Heart left ventricle (tissue), 16 donors: ENCODE data around the gene MCC. TPM values are rescaled to one million over a fixed set of nuclear protein-coding genes. Genes with fewer than 3 reads are reported as not detected.
"Not testable (repeated sequence)": the region's sequence is repeated elsewhere in the genome, so short reads cannot be mapped to it uniquely, and the experiment has no call there.

Experiments used
- ATAC-seq, 4 donors: fragments of 200-7000 bp; cut with Tn5 transposase; one replicate each; pipeline ENCODE4 v1.9.1; 2020 to 2022; ENCODE audit warnings: moderate library complexity in 4 of 4, mild to moderate bottlenecking in 3 of 4, moderate number of reproducible peaks in 1 of 4
- DNase-seq, 5 donors: peaks; one replicate each; pipeline ENCODE4 v3.0.0-alpha.2; 2020
- H3K27ac ChIP-seq, 12 donors: fragments of 200-600 bp; sonication (generic) in 4 of 12; one replicate each; pipeline versions ENCODE4 v1.5.0 to v1.8.0; 2016 to 2022; ENCODE audit warnings: mild to moderate bottlenecking in 2 of 12
- H3K27me3 ChIP-seq, 9 donors: fragments of 200-600 bp; sonication (generic) in 2 of 9; one replicate each; pipeline versions ENCODE4 v1.5.1 to v1.8.0; 2016 to 2022; ENCODE audit warnings: mild to moderate bottlenecking in 3 of 9
- H3K36me3 ChIP-seq, 9 donors: fragments of 200-600 bp; sonication (generic) in 2 of 9; one replicate each; pipeline versions ENCODE4 v1.5.0 to v1.8.0; 2018 to 2022; ENCODE audit warnings: mild to moderate bottlenecking in 2 of 9
- H3K4me1 ChIP-seq, 12 donors: fragments of 200-600 bp; sonication (generic) in 4 of 12; one replicate each; pipeline versions ENCODE4 v1.5.0 to v1.8.0; 2016 to 2022; ENCODE audit warnings: mild to moderate bottlenecking in 3 of 12
- H3K4me3 ChIP-seq, 12 donors: fragments of 200-600 bp; sonication (generic) in 4 of 12; one replicate each; pipeline versions ENCODE4 v1.5.0 to v1.8.0; 2017 to 2022; ENCODE audit warnings: mild to moderate bottlenecking in 9 of 12, moderate library complexity in 4 of 12
- H3K9me3 ChIP-seq, 12 donors: fragments of 200-600 bp; sonication (generic) in 4 of 12; one replicate each; pipeline versions ENCODE4 v1.5.0 to v1.8.0; 2016 to 2022; ENCODE audit warnings: mild to moderate bottlenecking in 1 of 12
- CTCF ChIP-seq, 12 donors: fragments of 200-600 bp; sonication (generic) in 4 of 12; IDR thresholded peaks; one replicate each; pipeline versions ENCODE4 v1.5.0 to v1.8.0; 2018 to 2022; ENCODE audit warnings: antibody characterized with exemption in 12 of 12, mild to moderate bottlenecking in 5 of 12
- POLR2A ChIP-seq, 2 donors: fragments of 450-650 bp; IDR thresholded peaks; one replicate each; pipeline ENCODE4 v1.6.1; 2017; ENCODE audit warnings: antibody characterized with exemption in 2 of 2, mild to moderate bottlenecking in 2 of 2, moderate library complexity in 2 of 2
- WGBS, 4 donors: extraction: QIAGEN DNeasy Blood & Tissue Kit in 2 of 4; methylation state at CpG; one replicate each; pipeline versions ENCODE4 v1.1.5 to v1.1.7; 2013 to 2018; 5-methylcytosine and 5-hydroxymethylcytosine counted together
- intact Hi-C, 10 donors: fragments of 100-400 bp; cut with DNase I; formaldehyde crosslinking; loops; one replicate each; pipeline versions ENCODE4 v1.11.1 to v1.14.2; 2022
- polyA plus RNA-seq, 2 donors: library from polyadenylated mRNA; stranded (reverse); fragments of 200-250 nt; gene quantifications; one replicate each; pipeline ENCODE4 v1.2.3, GENCODE V29; 2013
- total RNA-seq, 9 donors: library from RNA; depleted of rRNA in 2 of 9; stranded (reverse); fragments of >200 nt in 2 of 9; fragmentation: NEBNext Ultra II Directional in 3 of 9; extraction: Animal tissue kit (Norgen Biotek cat#: 25700) in 3 of 9; gene quantifications; one replicate each; pipeline versions ENCODE4 v1.1.0 to v1.2.4, GENCODE V29; 2016 to 2023
- donor health status: ischemic (EF 13 %, LVEDD 7.1; RV severe dilation, severe dysfunction).
- donor health status: healthy with polysubstance abuse.
- donor health status: DM: no; HTN: yes; CAD: no.
- donor health status: DM: no; HTN: no; CAD: no.
- donor health status: ischemic (EF 25% LVEDD 6.9; RV normal size, moderate dysfunction).
- donor health status: ischemic (EF 25% LVEDD 5.7; RV mildly dilated, moderate dysfunction).
- donor health status: healthy.
- donor health status: DM: yes; HTN: yes; CAD: no.
- donor health status: ischemic (EF 35%, LVEDD 5.7; RV mildly dilated, moderate dysfunction).
- donor health status: nonischemic (EF 11% LVEDD 7.7; RV severe dilation, severe dysfunction).
- donor health status: DM: yes; HTN: yes; CAD: no.
- donor health status: PGD.
- donor health status: ischemic (EF 29% LVEDD 5.4; RV normal size, mild dysfunction).
- donor health status: nonischemic (EF 23%, LVEDD 6.1; RV moderate dilation, normal function).

MCC gene
- total and polyA plus RNA-seq, 11 donors = 6.1 to 33.8 (median 24.3) TPM

DNA sequence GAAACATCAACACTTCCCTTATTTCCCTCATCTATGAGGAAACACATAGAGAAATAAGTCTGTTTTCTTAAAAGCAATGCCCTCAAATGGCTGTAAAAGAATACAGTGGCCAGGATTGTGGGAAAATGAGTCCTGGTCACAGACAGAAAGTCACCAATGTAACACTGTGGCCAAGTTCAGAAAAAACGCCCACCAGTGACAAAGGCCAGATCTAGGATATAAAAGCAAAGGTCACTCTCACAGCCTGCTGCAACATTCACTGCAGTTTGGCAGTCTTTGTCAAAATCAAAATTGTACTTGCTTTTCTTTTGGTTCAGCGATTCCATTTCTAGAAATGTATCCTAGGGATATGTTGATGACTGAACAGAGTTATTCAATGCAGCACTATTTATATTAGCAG lies 84.0 kb downstream of the MCC start:
- Histone ChIP-seq H3K4me1 (peaks cover 0 to 7% (median 0%) of the 10 kb centered on the region in 12 donors), H3K27ac (no peak overlapping the region), H3K27me3 (no peaks in the 10 kb centered on the region), H3K4me3 (no peak overlapping the region), H3K36me3 (no peaks in the 10 kb centered on the region), H3K9me3 (no peaks in the 10 kb centered on the region)
- DNase-seq (no peak), ATAC-seq (no peak)
- TF ChIP-seq POLR2A (IDR thresholded peaks at IDR 0.05) (no peak), CTCF (IDR thresholded peaks at IDR 0.05) (no peak)
- WGBS, 4 donors = 47 to 86% (median 61%) methylated on average over 2 of the region's 2 CpGs
- intact Hi-C loops = no loop called here

- H3K4me3 ChIP-seq, intact Hi-C loops, H3K4me1 ChIP-seq, H3K9me3 ChIP-seq, H3K27me3 ChIP-seq, H3K27ac ChIP-seq, H3K36me3 ChIP-seq, ATAC-seq, DNase-seq: not testable (repeated sequence)
- WGBS, 4 donors = 84 to 89% (median 86%) methylated on average over 4 of the region's 4 CpGs
Observed at GRCh38 chr5:113397986-113398385, 90.3 kb downstream of the MCC start.

DNA sequence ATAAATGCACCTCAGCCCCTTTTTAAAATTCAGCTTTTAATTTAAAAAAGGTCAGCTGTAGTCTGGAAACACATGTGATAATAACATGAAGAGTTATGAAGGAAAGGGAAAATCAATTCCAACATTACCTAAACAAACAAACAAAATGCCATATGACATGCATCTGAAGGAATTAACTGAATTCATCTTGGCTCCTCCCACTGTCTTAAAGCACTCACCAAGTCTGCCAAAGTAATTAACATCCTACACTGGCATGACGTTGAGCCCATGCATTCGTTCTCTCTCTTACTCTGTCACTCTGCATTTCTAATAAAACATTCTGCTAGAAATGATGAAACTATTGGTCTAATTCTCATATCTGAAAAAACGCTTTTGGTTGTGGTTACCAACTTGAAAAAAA lies 91.2 kb downstream of the MCC start:
- Histone ChIP-seq H3K9me3 (no peaks in the 10 kb centered on the region), H3K27me3 (peaks cover 0 to 3% (median 0%) of the 10 kb centered on the region in 9 donors), H3K36me3 (no peaks in the 10 kb centered on the region), H3K27ac (no peak overlapping the region), H3K4me3 (no peak overlapping the region), H3K4me1 (no peaks in the 10 kb centered on the region)
- DNase-seq (no peak), ATAC-seq (no peak)
- 63 to 77% (median 73%) methylated on average over 3 of the region's 3 CpGs for WGBS, 4 donors
- TF ChIP-seq POLR2A (IDR thresholded peaks at IDR 0.05) = no peak
- TF ChIP-seq CTCF (IDR thresholded peaks at IDR 0.05) = no peak
- intact Hi-C loops = no loop called here

DNA sequence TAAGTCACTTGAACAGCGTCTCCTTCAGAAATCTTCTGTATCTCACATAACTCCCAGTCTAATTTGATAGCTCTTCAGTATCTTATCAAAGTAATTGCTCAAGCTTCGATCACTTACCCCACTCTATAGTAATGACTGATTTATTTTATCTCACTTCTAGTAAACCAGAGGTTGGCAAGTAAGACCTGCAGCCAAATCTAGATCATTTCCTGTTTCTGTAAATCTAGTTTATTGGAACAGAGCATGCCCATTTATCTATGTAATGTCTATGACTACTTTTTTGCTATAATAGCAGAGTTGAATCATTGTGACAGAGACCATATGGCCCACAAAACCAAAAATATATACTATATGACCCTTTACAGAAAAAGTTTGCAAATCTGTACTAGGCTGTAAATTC lies 93.6 kb downstream of the MCC start:
- Histone ChIP-seq H3K27me3 (peaks cover 0 to 3% (median 0%) of the 10 kb centered on the region in 9 donors), H3K36me3 (no peaks in the 10 kb centered on the region), H3K27ac (no peak overlapping the region), H3K9me3 (no peaks in the 10 kb centered on the region), H3K4me3 (no peak overlapping the region), H3K4me1 (no peaks in the 10 kb centered on the region)
- DNase-seq = no peak
- intact Hi-C loops = no loop called here
- no peak for TF ChIP-seq CTCF (IDR thresholded peaks at IDR 0.05)
- no peak for TF ChIP-seq POLR2A (IDR thresholded peaks at IDR 0.05)
- 70 to 83% (median 81%) methylated on average over 2 of the region's 2 CpGs for WGBS, 4 donors
- ATAC-seq = no peak

DNA sequence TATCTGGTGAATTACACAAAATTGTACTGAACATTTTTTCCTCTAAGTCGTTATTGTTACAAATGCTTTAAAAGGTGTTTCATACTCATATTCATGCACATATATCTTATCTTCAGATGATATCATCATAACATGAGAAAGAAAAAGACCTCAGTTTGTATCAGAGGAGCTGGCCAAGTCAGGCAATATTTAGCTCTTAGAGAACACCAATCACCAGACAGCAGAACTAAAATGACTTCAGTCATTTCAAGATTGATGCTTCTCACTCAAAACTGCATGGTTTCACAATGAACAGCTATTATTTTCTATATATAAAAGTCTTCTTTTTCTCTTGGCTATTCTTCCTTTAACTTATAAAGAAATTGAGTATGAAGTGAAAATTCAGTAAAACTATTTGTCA lies 98.0 kb downstream of the MCC start:
- 86 to 92% (median 90%) methylated on average over 1 of the region's 1 CpG for WGBS, 4 donors
- Histone ChIP-seq H3K36me3 (no peaks in the 10 kb centered on the region), H3K27me3 (peaks cover 0 to 3% (median 0%) of the 10 kb centered on the region in 9 donors), H3K27ac (no peak overlapping the region), H3K4me3 (no peak overlapping the region), H3K4me1 (no peaks in the 10 kb centered on the region), H3K9me3 (no peaks in the 10 kb centered on the region)
- no peak for ATAC-seq
- DNase-seq = no peak
- TF ChIP-seq CTCF (IDR thresholded peaks at IDR 0.05) (no peak), POLR2A (IDR thresholded peaks at IDR 0.05) (no peak)
- intact Hi-C loops = no loop called here
